Pancreas (tissue), 10 donors: ENCODE data around the gene PACRG. TPM values are rescaled to one million over a fixed set of nuclear protein-coding genes. Genes with fewer than 3 reads are reported as not detected.
A peak's percentile ranks its signal among the peaks of the same experiment; 100 is the strongest.

Experiments used
- ATAC-seq, 4 donors: fragments of 200-7000 bp; cut with Tn5 transposase; one replicate each; pipeline versions ENCODE4 v1.8.0 to v1.9.1; 2020; ENCODE audit warnings: mild to moderate bottlenecking in 4 of 4, moderate library complexity in 4 of 4
- DNase-seq, 6 donors: peaks; one replicate each; pipeline ENCODE4 v3.0.0-alpha.2; 2020
- FAIRE-seq: peaks from 2 replicates; lab custom pipeline; 2012; peaks lifted over from hg19 to GRCh38; lab: Jason Lieb, UNC
- H3K27ac ChIP-seq, 4 donors: fragments of 200-600 bp; sonication (generic); 1 replicate in 3 of 4; 2 replicates in 1 of 4; pipeline versions ENCODE4 v1.5.0 to v1.8.0; 2020
- H3K27me3 ChIP-seq, 4 donors: fragments of 200-600 bp; one replicate each; pipeline ENCODE4 v1.8.0; 2021
- H3K36me3 ChIP-seq, 3 donors: fragments of 200-600 bp; sonication (generic) in 1 of 3; one replicate each; pipeline versions ENCODE4 v1.5.0 to v1.8.0; 2020 to 2021
- H3K4me1 ChIP-seq, 3 donors: fragments of 200-600 bp; one replicate each; pipeline ENCODE4 v1.8.0; 2021
- H3K4me3 ChIP-seq, 4 donors: fragments of 200-600 bp; sonication (generic) in 2 of 4; one replicate each; pipeline versions ENCODE4 v1.5.0 to v1.8.0; 2020 to 2021
- H3K9me3 ChIP-seq, 4 donors: fragments of 200-600 bp; one replicate each; pipeline ENCODE4 v1.8.0; 2021
- CTCF ChIP-seq, 4 donors: fragments of 200-600 bp; sonication (generic) in 3 of 4; IDR thresholded peaks; one replicate each; pipeline versions ENCODE4 v1.5.0 to v1.8.0; 2021; ENCODE audit warnings: antibody characterized with exemption in 4 of 4
- WGBS, 2 donors: extraction: QIAGEN DNeasy Blood & Tissue Kit; methylation state at CpG; one replicate each; pipeline ENCODE4 v1.1.7; 2013; 5-methylcytosine and 5-hydroxymethylcytosine counted together
- intact Hi-C, 3 donors: fragments of 100-400 bp; cut with DNase I; formaldehyde crosslinking; loops; one replicate each; pipeline versions ENCODE4 v1.11.1 to v1.14.2; 2022
- polyA plus RNA-seq, 2 donors: library from polyadenylated mRNA; stranded (reverse); fragments of 200-250 nt; gene quantifications; one replicate each; pipeline ENCODE4 v1.2.3, GENCODE V29; 2013
- total RNA-seq, 6 donors: library from RNA; stranded (reverse); fragmentation: NEBNext Ultra II Directional in 4 of 6; extraction: Animal tissue kit (Norgen Biotek cat#: 25700) in 4 of 6; gene quantifications; one replicate each; pipeline versions ENCODE4 v1.2.1 to v1.2.4, GENCODE V29; 2021 to 2023
- donor health status: healthy with polysubstance abuse.
- donor health status: DM: no; HTN: no; CAD: no; lungs with moderate emphysema.
- donor health status: DM: no; HTN: no; CAD: no.
- donor health status: control.
- donor health status: control.
- donor health status: Bipolar disorder and iron deficiency.
- donor health status: DM: yes; HTN: yes; CAD: no.
- donor health status: DM: no; HTN: no; CAD: no.
- donor health status: DM: no; HTN: no; CAD: no.
- donor health status: DM: yes; HTN: yes; CAD: no.

The PACRG gene
- total and polyA plus RNA-seq, 8 donors = 2.5 to 7.1 (median 3.5) TPM

DNA sequence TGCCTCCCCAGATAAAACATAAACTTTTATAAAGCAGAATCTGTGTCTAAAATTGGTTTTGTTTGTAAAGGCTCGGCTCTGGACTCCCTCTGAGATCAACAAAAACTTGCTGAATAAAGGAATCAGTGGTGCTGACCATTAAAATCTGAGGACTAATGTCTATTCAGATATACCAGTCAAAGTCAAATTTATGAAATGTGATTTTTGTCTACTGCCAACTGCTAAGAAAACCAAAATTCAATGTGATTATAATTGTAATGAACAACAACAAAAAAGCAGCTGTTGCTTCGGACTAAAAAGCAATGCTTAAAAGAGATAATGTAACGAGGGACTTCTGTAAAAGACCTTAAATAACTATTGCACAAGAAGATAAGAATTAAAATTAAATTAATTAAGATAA, 26.8 kb upstream of the PACRG start:
- ATAC-seq (no peak), FAIRE-seq (no peak), DNase-seq (no peak)
- Histone ChIP-seq H3K27ac (no peak overlapping the region), H3K27me3 (no peaks in the 10 kb centered on the region), H3K9me3 (no peaks in the 10 kb centered on the region), H3K4me1 (peaks cover 0 to 14% (median 0%) of the 10 kb centered on the region in 3 donors), H3K4me3 (no peak overlapping the region), H3K36me3 (no peaks in the 10 kb centered on the region)
- TF ChIP-seq CTCF (IDR thresholded peaks at IDR 0.05) = no peak
- 89 to 92% methylated on average over 3 of the region's 3 CpGs for WGBS, 2 donors
- intact Hi-C loops = no loop called here

- H3K36me3 ChIP-seq = no peaks in the 10 kb centered on the region
- TF ChIP-seq CTCF (IDR thresholded peaks at IDR 0.05) = no peak
- 88 to 90% methylated on average over 1 of the region's 1 CpG for WGBS, 2 donors
- FAIRE-seq = no peak
- no peaks in the 10 kb centered on the region for H3K27me3 ChIP-seq
- intact Hi-C loops = no loop called here
- no peak for DNase-seq
- H3K4me3 ChIP-seq = no peak overlapping the region
- ATAC-seq = no peak
- no peaks in the 10 kb centered on the region for H3K9me3 ChIP-seq
- peaks cover 0 to 15% (median 5%) of the 10 kb centered on the region in 3 donors for H3K4me1 ChIP-seq
- H3K27ac ChIP-seq = no peak overlapping the region
Observed at GRCh38 chr6:162701551-162701950, 26.2 kb upstream of the PACRG start.

- Histone ChIP-seq H3K27me3 (no peaks in the 10 kb centered on the region), H3K4me3 (no peak overlapping the region), H3K36me3 (no peaks in the 10 kb centered on the region), H3K4me1 (peaks cover 0 to 14% (median 7%) of the 10 kb centered on the region in 3 donors), H3K9me3 (no peaks in the 10 kb centered on the region), H3K27ac (no peak overlapping the region)
- no peak for TF ChIP-seq CTCF (IDR thresholded peaks at IDR 0.05)
- WGBS, 2 donors = 63 to 66% methylated on average over 2 of the region's 2 CpGs
- ATAC-seq = no peak
- intact Hi-C loops = no loop called here
- FAIRE-seq = no peak
- no peak for DNase-seq
Observed at GRCh38 chr6:162702446-162702845, 25.3 kb upstream of the PACRG start.

- FAIRE-seq = no peak
- WGBS, 2 donors = 92 to 94% methylated on average over 4 of the region's 4 CpGs
- H3K4me1 ChIP-seq = peaks cover 0 to 7% (median 4%) of the 10 kb centered on the region in 3 donors
- TF ChIP-seq CTCF (IDR thresholded peaks at IDR 0.05) = no peak
- H3K27me3 ChIP-seq = no peaks in the 10 kb centered on the region
- H3K27ac ChIP-seq = no peak overlapping the region
- no peaks in the 10 kb centered on the region for H3K36me3 ChIP-seq
- no peak for ATAC-seq
- intact Hi-C loops = no loop called here
- no peaks in the 10 kb centered on the region for H3K9me3 ChIP-seq
- DNase-seq = no peak
- H3K4me3 ChIP-seq = no peak overlapping the region
Observed at GRCh38 chr6:162704001-162704400, 23.8 kb upstream of the PACRG start.

DNA sequence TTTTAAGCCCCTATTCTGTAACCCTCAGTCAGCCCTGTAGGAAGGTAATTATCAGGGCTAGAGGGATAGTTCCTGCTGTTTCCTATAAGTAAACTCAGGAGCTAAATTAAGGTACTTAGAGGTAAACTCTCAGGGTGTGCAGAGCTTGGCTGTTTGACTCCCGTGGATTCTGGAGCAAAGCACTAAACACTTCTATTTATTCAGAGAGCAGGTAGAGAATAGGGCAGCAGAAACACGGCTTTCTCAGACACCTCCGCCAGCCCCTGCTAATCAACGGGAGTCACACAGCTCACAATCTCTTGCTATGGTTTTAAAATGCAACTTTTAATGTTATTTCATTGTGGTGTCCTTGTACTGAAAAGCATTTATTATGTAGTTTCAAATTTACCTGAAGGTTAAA, 22.0 kb upstream of the PACRG start:
- ATAC-seq = peak in 3 of 4 donors; percentile 52 to 78 (median 70)
- TF ChIP-seq CTCF (IDR thresholded peaks at IDR 0.05) = no peak
- FAIRE-seq = no peak
- peak overlapping the region in 2 of 4 donors; percentile 12 to 20 for H3K4me3 ChIP-seq
- H3K27me3 ChIP-seq = no peaks in the 10 kb centered on the region
- WGBS, 2 donors = 28 to 30% methylated on average over 4 of the region's 4 CpGs
- no peak for DNase-seq
- peaks cover 0 to 7% (median 4%) of the 10 kb centered on the region in 3 donors for H3K4me1 ChIP-seq
- intact Hi-C loops = no loop called here
- H3K36me3 ChIP-seq = no peaks in the 10 kb centered on the region
- no peak overlapping the region for H3K27ac ChIP-seq
- no peaks in the 10 kb centered on the region for H3K9me3 ChIP-seq
